Measurements from ENCODE around the gene LRRC53.

The LRRC53 gene

GRCh38 chr1:74505928-74506710 is 6.3 kb downstream of the LRRC53 start:
- Mint-ChIP-seq H3K27me3 (no peaks in the 10 kb centered on the region), H3K36me3 (no peaks in the 10 kb centered on the region)

DNA sequence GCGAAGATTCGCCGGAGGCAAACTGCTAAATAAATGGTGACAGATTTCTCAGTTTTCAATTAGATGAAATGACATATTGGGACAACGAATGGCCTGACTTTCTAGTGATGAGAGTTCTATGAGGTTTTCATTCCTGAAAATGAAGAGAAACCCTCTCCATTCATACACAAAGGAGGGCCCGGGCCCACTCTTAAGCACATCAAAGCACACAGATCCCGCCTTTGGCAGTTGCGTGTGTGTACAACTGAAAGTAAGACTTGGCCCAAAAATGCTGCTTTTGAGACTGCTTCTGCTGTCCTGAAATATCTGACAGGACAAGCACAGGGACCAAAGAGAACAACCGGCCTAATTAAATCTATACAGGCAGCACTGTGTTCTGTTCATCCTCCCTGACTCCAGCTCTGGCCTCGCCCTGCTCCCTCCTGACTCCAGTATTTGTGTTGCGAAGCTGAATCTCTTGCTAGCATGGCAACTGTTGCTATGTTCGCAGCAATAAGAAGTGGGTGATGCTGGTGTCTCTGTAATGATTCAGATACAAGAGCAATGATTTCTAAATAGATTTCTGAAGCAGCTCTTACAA is 7.4 kb downstream of the LRRC53 start:
- no peak for DNase-seq
- Mint-ChIP-seq H3K4me1 (no peaks in the 10 kb centered on the region), H3K4me3 (no peak overlapping the region), H3K9me3 (no peaks in the 10 kb centered on the region), H3K27ac (no peak overlapping the region), H3K27me3 (no peaks in the 10 kb centered on the region), H3K36me3 (no peaks in the 10 kb centered on the region)
- CTCF ChIA-PET = no interaction called here

More at GRCh38 chr1:74505928-74506710, 6.3 kb downstream of the LRRC53 start:
- no peak overlapping the region for H3K27ac Mint-ChIP-seq
- CTCF ChIA-PET = no interaction called here
- no peak for DNase-seq
- no peak overlapping the region for H3K4me3 Mint-ChIP-seq
- no peaks in the 10 kb centered on the region for H3K9me3 Mint-ChIP-seq
- no peaks in the 10 kb centered on the region for H3K4me1 Mint-ChIP-seq

- CTCF ChIA-PET = interaction anchor here (0.7 kb wide), 1 partner anchor 107 kb away, joined by 3 read pairs; no protein-coding TSS in a partner anchor
- no peaks in the 10 kb centered on the region for H3K36me3 Mint-ChIP-seq
- H3K4me3 Mint-ChIP-seq = no peak overlapping the region
These were observed 8.1 kb downstream of the LRRC53 start for GRCh38 chr1:74504125-74504932.

DNA sequence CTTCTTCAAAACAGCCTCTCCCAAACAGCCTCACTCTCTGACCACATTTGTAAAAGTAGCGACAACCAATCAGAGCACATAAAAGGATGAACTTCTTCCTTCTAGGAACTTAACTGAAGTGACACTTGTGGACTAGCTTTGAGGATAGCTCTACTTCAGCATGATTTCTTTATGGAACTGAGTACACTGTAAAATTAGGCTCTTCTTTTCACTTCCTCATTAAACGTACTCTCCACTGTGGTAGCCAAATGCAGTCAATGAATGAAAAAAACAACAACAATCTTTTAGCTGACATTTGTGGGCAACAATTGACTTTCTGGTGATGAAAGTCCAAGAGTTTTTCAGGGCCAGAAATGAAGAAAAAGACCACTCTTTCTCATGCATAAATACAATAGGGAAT is 9.6 kb downstream of the LRRC53 start:
- DNase-seq = no peak
- CTCF ChIA-PET = interaction anchor here (0.7 to 1.5 kb wide), 2 partner anchors 9 to 187 kb away, joined by 3 to 7 read pairs; partner anchors contain the start of gene LRRC53
- Mint-ChIP-seq H3K4me1 (no peaks in the 10 kb centered on the region), H3K27me3 (no peaks in the 10 kb centered on the region), H3K9me3 (no peaks in the 10 kb centered on the region), H3K27ac (no peak overlapping the region), H3K4me3 (no peak overlapping the region), H3K36me3 (no peaks in the 10 kb centered on the region)

More at GRCh38 chr1:74504125-74504932, 8.1 kb downstream of the LRRC53 start:
- H3K4me1 Mint-ChIP-seq = no peaks in the 10 kb centered on the region
- no peaks in the 10 kb centered on the region for H3K9me3 Mint-ChIP-seq
- peak; percentile 47 for DNase-seq
- no peaks in the 10 kb centered on the region for H3K27me3 Mint-ChIP-seq
- no peak overlapping the region for H3K27ac Mint-ChIP-seq

DNA sequence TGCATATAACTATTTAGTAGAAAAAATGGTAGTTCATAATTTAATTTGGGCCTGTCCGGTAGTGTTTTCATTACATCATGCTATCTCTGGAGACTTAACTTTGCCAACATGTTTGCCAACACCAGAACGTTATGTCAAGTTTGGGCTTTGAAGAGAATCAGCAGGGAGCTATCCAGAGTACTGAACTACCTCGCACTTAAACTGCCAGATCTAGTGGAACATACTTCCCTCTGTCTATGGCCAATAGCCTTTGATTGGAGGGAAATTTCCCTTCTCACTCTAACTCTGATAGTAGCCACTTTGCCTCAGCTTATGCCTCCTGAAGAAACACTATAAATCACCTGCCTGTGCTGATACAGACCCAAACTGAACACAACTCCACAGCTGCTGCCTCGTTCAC is 10.0 kb downstream of the LRRC53 start:
- DNase-seq = no peak
- no peaks in the 10 kb centered on the region for H3K4me1 Mint-ChIP-seq

DNA sequence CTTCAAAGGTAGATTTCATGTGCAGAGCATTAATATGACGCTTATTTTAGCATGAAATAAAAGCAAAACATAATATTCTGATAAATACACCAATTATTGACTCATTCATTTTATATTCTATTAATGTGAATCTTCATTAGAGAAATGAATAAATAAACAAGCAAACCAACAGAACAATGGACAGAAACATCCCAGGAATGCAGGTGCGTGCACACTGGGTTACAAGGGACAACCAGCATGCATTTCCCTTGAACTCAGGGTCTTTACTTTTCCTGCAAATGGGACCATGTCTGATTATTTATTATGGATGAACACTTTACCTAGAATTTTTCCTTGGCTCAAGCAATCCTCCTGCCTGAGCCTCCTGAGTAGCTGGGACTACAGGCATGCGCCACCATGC is 13.5 kb downstream of the LRRC53 start:
- H3K4me3 Mint-ChIP-seq = no peak overlapping the region
- CTCF ChIA-PET = no interaction called here
- H3K4me1 Mint-ChIP-seq = no peaks in the 10 kb centered on the region
- H3K27ac Mint-ChIP-seq = no peak overlapping the region
- H3K27me3 Mint-ChIP-seq = no peaks in the 10 kb centered on the region
- no peak for DNase-seq
- H3K9me3 Mint-ChIP-seq = no peaks in the 10 kb centered on the region
- H3K36me3 Mint-ChIP-seq = no peaks in the 10 kb centered on the region

More for the DNA sequence above, 10.0 kb downstream of the LRRC53 start:
- no peak overlapping the region for H3K27ac Mint-ChIP-seq
- H3K9me3 Mint-ChIP-seq = no peaks in the 10 kb centered on the region
- H3K36me3 Mint-ChIP-seq = no peaks in the 10 kb centered on the region
- CTCF ChIA-PET = interaction anchor here (0.7 to 1.5 kb wide), 2 partner anchors 10 to 187 kb away, joined by 3 to 7 read pairs; partner anchors contain the start of gene LRRC53
- no peaks in the 10 kb centered on the region for H3K27me3 Mint-ChIP-seq
- H3K4me3 Mint-ChIP-seq = no peak overlapping the region

DNA sequence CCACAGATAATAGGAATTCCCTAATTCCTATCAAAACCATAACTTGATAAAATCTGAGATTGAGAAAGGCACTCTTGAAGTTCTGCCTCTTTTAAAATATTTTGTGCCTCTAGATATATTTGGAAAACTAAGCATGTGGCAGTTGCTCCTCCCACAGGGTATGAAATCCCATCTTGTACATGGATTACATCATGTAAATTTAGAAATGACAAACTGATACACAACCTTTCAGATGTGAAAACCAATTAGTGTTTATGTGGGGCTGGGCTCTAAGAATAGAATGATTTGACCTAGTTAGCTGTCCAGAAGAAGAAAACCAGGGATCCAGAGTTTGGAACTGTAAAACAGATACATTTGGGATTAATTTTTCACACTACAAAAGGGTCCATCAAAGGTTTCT is 15.7 kb downstream of the LRRC53 start:
- CTCF ChIA-PET = no interaction called here
- H3K9me3 Mint-ChIP-seq = no peaks in the 10 kb centered on the region
- DNase-seq = no peak
- no peak overlapping the region for H3K4me3 Mint-ChIP-seq
- H3K4me1 Mint-ChIP-seq = no peaks in the 10 kb centered on the region
- H3K27me3 Mint-ChIP-seq = no peaks in the 10 kb centered on the region
- H3K27ac Mint-ChIP-seq = no peak overlapping the region
- H3K36me3 Mint-ChIP-seq = no peaks in the 10 kb centered on the region

DNA sequence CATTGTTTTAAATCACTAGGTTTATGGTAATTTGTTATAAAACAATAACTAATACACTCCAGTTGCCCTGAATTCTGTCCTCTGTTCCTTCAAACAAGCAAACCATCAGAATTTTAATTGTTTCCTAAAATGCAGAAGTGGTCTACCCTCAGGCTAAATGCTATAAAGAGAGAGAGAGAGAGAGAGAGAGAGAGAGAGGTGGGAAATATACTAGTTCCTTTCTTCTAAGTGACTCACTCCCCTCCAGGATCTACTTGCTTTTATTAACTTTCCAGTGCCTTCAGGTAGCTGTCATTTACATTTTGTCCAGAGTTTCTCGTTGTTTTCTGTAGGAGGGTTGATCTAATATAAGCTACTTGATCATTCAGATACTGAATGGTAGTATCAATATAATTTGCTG is 26.4 kb downstream of the LRRC53 start:
- no peak for DNase-seq
- Mint-ChIP-seq H3K9me3 (no peaks in the 10 kb centered on the region), H3K4me1 (no peaks in the 10 kb centered on the region), H3K4me3 (no peak overlapping the region), H3K27me3 (no peaks in the 10 kb centered on the region), H3K27ac (no peak overlapping the region), H3K36me3 (no peaks in the 10 kb centered on the region)
- CTCF ChIA-PET = no interaction called here

- H3K4me3 Mint-ChIP-seq = no peak overlapping the region
- H3K4me1 Mint-ChIP-seq = no peaks in the 10 kb centered on the region
- CTCF ChIA-PET = no interaction called here
- no peak overlapping the region for H3K27ac Mint-ChIP-seq
- H3K9me3 Mint-ChIP-seq = no peaks in the 10 kb centered on the region
- H3K27me3 Mint-ChIP-seq = no peaks in the 10 kb centered on the region
- H3K36me3 Mint-ChIP-seq = no peaks in the 10 kb centered on the region
- DNase-seq = no peak
These were observed 26.8 kb downstream of the LRRC53 start for GRCh38 chr1:74485622-74486021.

DNA sequence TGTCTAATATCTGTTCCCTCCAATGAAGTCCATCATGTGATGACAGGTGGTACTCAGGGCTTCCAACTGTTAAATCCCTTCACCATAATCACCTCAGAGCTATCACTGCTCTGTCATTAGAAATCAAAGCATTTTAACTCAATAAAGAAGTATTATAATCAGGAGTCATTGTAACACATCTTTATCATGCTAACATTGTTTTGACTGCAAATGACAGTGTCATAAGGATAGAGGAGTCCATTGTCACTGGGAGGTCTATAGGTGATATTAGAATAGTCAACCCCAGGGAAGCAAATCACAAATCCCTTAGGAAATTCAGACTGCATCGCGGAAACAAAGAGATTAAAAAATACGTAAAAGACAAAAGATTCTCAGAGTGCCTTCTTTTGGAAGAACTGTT is 30.8 kb downstream of the LRRC53 start:
- Mint-ChIP-seq H3K9me3 (no peaks in the 10 kb centered on the region), H3K4me3 (no peak overlapping the region), H3K36me3 (no peaks in the 10 kb centered on the region), H3K27me3 (no peaks in the 10 kb centered on the region), H3K4me1 (no peaks in the 10 kb centered on the region), H3K27ac (no peak overlapping the region)
- CTCF ChIA-PET = no interaction called here
- DNase-seq = no peak

DNA sequence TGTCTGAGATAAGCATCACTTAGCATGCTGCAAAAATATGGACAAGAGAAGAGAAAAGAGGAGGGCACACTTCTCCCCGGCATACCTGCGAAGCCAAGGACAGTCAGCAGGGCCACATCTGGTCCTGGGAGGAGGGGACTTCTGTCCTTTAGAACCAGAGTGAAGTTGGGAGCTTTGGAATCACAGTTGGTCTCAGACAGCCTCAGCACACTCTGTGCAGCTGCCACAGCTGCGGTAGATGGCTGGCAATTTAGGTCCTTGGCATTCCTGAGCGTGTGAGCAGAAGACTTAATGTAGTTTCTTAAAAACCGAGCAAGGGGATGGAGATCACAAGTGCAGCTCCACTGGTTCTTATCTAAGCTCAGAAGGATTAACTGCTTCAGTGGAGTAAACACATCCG is 32.3 kb downstream of the LRRC53 start:
- Mint-ChIP-seq H3K9me3 (no peaks in the 10 kb centered on the region), H3K36me3 (no peaks in the 10 kb centered on the region), H3K27ac (no peak overlapping the region), H3K27me3 (no peaks in the 10 kb centered on the region), H3K4me3 (no peak overlapping the region), H3K4me1 (no peaks in the 10 kb centered on the region)
- no peak for DNase-seq
- CTCF ChIA-PET = no interaction called here

GRCh38 chr1:74478979-74479378 is 33.4 kb downstream of the LRRC53 start:
- CTCF ChIA-PET = no interaction called here
- Mint-ChIP-seq H3K9me3 (no peaks in the 10 kb centered on the region), H3K4me3 (no peak overlapping the region), H3K36me3 (no peaks in the 10 kb centered on the region), H3K4me1 (no peaks in the 10 kb centered on the region), H3K27me3 (no peaks in the 10 kb centered on the region), H3K27ac (no peak overlapping the region)
- no peak for DNase-seq

- no peak for DNase-seq
- H3K9me3 Mint-ChIP-seq = no peaks in the 10 kb centered on the region
- H3K27me3 Mint-ChIP-seq = no peaks in the 10 kb centered on the region
- H3K4me3 Mint-ChIP-seq = no peak overlapping the region
- CTCF ChIA-PET = interaction anchor here (1.3 kb wide), 1 partner anchor 215 kb away, joined by 3 read pairs; no protein-coding TSS in a partner anchor
- no peaks in the 10 kb centered on the region for H3K4me1 Mint-ChIP-seq
- no peaks in the 10 kb centered on the region for H3K36me3 Mint-ChIP-seq
- no peak overlapping the region for H3K27ac Mint-ChIP-seq
These were observed 37.8 kb downstream of the LRRC53 start for GRCh38 chr1:74474585-74474984.

- Mint-ChIP-seq H3K27me3 (no peaks in the 10 kb centered on the region), H3K36me3 (no peaks in the 10 kb centered on the region), H3K4me1 (no peaks in the 10 kb centered on the region), H3K27ac (no peak overlapping the region), H3K4me3 (no peak overlapping the region), H3K9me3 (no peaks in the 10 kb centered on the region)
- CTCF ChIA-PET = no interaction called here
- no peak for DNase-seq
These were observed 40.9 kb downstream of the LRRC53 start for GRCh38 chr1:74471470-74471869.
